Activated naive CD8-positive, alpha-beta T cell (primary cell): ENCODE measurements around the gene LTB4R2.

Experiments used
- H3K27ac Mint-ChIP-seq: one replicate; pipeline ENCODE4 v1.8.0; 2021; ENCODE audit warnings: mixed read lengths
- H3K27me3 Mint-ChIP-seq: one replicate; pipeline ENCODE4 v1.8.0; 2021; ENCODE audit warnings: mixed read lengths
- H3K36me3 Mint-ChIP-seq: one replicate; pipeline ENCODE4 v1.8.0; 2021; ENCODE audit warnings: mixed read lengths
- H3K4me1 Mint-ChIP-seq: one replicate; pipeline ENCODE4 v1.8.0; 2021; ENCODE audit warnings: low read depth, mixed read lengths
- H3K4me3 Mint-ChIP-seq: one replicate; pipeline ENCODE4 v1.8.0; 2021; ENCODE audit warnings: mild to moderate bottlenecking, mixed read lengths
- H3K9me3 Mint-ChIP-seq: one replicate; pipeline ENCODE4 v1.8.0; 2021; ENCODE audit warnings: low read depth, mixed read lengths

LTB4R2 gene

DNA sequence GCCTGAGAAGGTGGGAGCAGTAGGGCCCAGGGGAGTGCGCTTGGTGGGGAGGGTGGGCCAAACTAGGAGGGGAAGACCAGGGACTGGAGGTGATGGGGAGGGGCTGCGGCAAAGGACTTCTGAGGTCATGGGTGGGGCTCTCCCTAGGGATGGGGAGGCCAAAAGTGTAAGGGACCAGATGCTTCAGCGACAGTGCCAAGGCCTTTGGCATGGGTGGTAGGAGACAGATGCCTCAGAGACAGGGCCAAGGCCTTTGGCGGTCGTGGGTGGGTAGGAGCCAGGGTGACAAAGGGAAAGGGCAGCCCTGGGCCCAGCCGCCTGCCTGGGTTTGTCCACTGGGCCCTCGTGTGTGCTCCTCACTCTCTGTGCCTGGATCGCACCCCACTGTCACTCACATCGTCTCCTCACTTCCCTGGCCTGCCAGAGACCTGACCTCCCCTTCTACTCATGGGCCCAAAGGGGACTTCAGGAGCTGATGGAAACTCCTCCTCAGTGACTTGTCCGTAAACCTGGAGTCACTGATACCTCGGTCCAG lies 25.4 kb upstream of the LTB4R2 start:
- Mint-ChIP-seq H3K27ac (no peak overlapping the region), H3K4me3 (no peak overlapping the region), H3K9me3 (no peaks in the 10 kb centered on the region), H3K4me1 (peaks cover 15% of the 10 kb centered on the region), H3K36me3 (peaks cover 6% of the 10 kb centered on the region), H3K27me3 (no peaks in the 10 kb centered on the region)

DNA sequence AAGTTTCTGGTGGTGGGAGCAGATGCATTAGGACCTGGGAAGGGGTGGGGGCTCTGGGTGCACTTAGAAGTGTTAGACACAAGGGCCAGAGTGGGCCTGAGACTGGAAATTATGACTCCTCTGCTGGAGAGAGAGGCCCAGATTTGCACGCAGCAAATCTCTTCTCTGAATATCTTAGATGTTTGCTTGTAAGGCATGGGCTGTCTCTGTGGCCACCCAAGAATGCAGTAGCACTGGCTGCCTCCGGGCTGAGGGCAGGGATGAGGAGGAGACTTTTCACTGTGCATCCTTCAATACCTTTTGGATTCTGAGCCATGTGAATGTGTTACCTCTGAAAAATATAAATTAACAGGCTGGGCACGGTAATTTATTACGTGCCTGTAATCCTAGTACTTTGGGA lies 24.6 kb upstream of the LTB4R2 start:
- Mint-ChIP-seq H3K36me3 (peaks cover 7% of the 10 kb centered on the region), H3K27ac (no peak overlapping the region), H3K4me1 (peaks cover 15% of the 10 kb centered on the region), H3K4me3 (no peak overlapping the region), H3K9me3 (no peaks in the 10 kb centered on the region), H3K27me3 (no peaks in the 10 kb centered on the region)

DNA sequence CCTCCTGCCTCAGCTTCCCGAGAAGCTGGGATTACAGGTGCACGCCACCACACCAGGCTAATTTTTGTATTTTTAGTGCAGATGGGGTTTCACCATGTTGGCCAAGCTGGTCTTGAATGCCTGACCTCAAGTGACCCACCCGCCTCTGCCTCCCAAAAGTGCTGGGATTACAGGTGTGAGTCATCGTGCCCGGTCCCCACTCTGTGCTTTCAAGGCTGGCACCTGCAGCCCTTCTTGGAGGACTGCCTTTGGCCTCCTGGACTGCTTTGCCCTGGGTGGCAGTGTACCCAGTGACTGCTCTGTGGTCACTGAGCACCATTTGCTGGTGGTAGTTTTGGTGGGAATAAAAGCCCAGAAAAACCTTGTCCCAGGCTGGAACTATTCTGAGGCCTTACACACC lies 22.9 kb upstream of the LTB4R2 start:
- peaks cover 17% of the 10 kb centered on the region for H3K4me1 Mint-ChIP-seq

DNA sequence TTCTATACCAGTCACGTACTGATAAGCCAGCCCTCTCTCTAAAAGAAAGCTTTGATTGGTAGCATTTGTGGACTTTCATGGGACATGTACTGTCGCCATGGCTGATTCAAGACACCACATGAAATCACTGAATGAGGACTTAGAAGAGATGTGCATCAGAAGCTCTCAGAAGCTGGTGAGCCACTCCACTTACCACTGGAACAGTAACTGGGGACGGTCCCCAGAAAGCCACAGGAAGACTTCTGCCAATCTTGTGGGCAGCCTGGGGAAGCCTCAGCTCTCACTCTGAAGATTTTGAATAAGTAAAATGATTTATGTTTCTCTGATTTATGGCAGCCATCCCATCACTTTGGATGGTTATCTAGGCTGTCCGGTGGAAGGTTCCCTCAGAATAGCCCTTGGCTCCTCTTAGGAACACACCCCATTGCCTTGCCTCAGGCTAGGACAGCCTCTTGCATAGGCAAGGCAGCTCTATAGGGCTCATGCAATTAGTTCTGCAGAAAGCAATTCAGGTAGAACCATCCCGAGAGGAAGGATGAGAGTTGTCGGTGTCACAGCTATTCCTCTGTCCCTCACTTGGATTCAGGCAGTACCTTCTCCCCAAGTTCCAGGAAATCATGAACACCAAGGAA lies 20.2 kb upstream of the LTB4R2 start:
- H3K27me3 Mint-ChIP-seq: no peaks in the 10 kb centered on the region
- H3K27ac Mint-ChIP-seq: no peak overlapping the region
- no peaks in the 10 kb centered on the region for H3K9me3 Mint-ChIP-seq
- peaks cover 21% of the 10 kb centered on the region for H3K36me3 Mint-ChIP-seq
- peak overlapping the region; percentile 31 for H3K4me3 Mint-ChIP-seq
- H3K4me1 Mint-ChIP-seq: peaks cover 17% of the 10 kb centered on the region

More for the DNA sequence above, 22.9 kb upstream of the LTB4R2 start:
- Mint-ChIP-seq H3K4me3 (no peak overlapping the region), H3K27ac (no peak overlapping the region), H3K36me3 (peaks cover 15% of the 10 kb centered on the region), H3K27me3 (no peaks in the 10 kb centered on the region), H3K9me3 (no peaks in the 10 kb centered on the region)

DNA sequence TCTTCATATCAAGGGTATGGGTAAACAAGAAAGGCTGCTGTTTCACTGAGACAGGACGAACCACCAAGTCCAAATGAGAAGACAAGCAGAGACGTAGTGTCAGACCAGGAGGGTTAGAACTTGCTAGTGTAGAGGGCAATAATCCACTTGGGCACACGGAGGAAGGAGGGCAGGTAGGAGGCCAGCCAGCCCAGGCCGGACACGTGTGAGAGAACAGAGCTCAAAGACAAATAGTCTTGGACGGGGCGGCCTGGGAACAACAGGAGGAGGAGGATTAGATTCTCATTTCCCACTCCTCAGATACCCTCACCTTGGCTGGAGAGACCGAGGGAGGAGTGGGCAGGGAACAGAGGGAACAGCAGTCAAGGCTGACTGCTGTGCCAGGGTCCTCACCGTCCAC lies 19.2 kb upstream of the LTB4R2 start:
- H3K36me3 Mint-ChIP-seq: peaks cover 21% of the 10 kb centered on the region
- H3K4me1 Mint-ChIP-seq: peaks cover 17% of the 10 kb centered on the region
- no peaks in the 10 kb centered on the region for H3K9me3 Mint-ChIP-seq
- no peaks in the 10 kb centered on the region for H3K27me3 Mint-ChIP-seq
- no peak overlapping the region for H3K27ac Mint-ChIP-seq
- no peak overlapping the region for H3K4me3 Mint-ChIP-seq

DNA sequence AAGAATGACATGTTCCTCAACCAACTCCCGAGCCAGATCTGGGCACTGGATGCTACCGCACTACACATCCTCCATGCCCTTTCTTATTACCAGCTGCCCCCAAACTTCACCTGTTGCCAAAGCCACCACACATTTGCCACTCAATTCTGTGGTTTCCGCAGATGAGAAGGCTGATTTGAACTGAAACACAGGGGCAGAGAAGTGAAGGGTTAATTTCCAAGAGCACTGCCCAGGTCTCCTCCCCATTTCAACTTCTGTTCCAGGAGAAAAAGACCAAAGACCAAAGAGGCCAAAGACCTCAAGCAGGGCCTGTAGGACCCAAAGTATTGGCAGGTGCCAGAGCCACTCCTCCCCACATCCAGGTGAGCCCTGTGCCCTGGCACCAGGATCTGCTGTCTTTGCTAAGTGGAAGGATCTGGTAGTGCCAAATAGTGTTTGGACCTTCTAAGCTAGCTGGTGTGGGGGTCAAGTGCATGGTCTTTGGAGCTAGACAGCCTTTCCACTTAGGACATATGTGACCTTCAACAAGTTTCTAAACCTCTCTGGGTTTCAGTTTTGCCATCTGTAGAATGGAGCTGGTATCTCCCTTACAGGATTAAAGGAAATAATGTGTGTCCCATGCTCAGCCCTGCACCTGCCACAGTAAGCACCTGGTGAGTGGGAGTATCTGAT lies 18.4 kb upstream of the LTB4R2 start:
- Mint-ChIP-seq H3K36me3 (peaks cover 22% of the 10 kb centered on the region), H3K27ac (no peak overlapping the region), H3K27me3 (no peaks in the 10 kb centered on the region), H3K9me3 (no peaks in the 10 kb centered on the region), H3K4me1 (peaks cover 24% of the 10 kb centered on the region), H3K4me3 (no peak overlapping the region)

DNA sequence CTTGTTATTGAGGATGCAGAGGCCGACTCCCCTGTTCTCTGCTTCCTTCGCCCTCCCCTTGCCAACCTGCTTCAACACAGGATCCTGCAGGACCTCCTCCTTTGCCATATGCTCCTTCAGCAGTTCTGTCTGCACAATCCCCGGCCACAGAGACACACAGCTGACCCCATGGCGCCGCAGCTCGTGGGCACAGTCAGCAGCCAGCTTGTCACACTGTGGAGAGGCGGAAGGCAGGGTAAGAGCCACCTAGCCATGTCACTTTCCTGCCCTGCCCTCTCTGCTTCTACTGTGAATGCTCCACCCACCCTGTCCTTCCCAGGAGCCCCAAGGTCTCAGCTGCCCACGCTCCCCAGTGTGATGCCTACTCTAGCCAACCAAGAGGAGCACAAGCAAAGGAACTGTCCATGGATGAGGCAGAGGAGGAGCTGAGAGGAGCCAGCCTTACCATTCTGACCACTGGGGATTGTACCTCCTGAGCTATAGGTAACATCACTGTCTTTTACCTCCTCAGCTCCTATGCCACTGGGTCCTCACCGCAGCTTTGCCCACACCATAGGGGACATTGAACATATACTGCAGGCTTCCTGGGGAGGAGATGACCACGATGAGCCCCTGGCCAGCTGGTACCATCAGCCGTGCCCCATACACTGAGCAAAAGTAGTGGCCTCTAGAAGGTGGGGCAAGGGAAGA lies 17.7 kb upstream of the LTB4R2 start:
- Mint-ChIP-seq H3K9me3 (no peaks in the 10 kb centered on the region), H3K36me3 (peaks cover 24% of the 10 kb centered on the region), H3K27ac (no peak overlapping the region), H3K4me1 (peaks cover 31% of the 10 kb centered on the region), H3K4me3 (no peak overlapping the region), H3K27me3 (no peaks in the 10 kb centered on the region)

DNA sequence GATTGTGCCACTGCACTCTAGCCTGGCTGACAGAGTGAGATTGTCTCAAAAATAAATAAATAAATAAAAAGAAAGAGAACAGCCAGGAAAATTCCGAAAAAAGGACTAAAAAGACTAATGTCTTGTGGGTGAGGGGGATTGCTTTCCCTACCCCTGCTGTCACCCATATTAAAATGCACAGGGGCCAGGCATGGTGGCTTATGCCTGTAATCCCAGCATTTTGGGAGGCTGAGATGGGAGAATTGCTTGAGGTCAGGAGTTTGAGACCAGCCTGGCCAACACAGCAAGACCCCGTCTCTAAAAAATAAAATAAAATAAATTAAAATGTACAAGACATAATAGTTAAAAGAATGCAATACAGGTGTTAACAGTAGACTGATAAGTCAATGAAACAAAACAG lies 16.4 kb upstream of the LTB4R2 start:
- Mint-ChIP-seq H3K4me1 (peaks cover 36% of the 10 kb centered on the region), H3K4me3 (no peak overlapping the region), H3K36me3 (peaks cover 18% of the 10 kb centered on the region), H3K9me3 (no peaks in the 10 kb centered on the region), H3K27me3 (no peaks in the 10 kb centered on the region), H3K27ac (no peak overlapping the region)

DNA sequence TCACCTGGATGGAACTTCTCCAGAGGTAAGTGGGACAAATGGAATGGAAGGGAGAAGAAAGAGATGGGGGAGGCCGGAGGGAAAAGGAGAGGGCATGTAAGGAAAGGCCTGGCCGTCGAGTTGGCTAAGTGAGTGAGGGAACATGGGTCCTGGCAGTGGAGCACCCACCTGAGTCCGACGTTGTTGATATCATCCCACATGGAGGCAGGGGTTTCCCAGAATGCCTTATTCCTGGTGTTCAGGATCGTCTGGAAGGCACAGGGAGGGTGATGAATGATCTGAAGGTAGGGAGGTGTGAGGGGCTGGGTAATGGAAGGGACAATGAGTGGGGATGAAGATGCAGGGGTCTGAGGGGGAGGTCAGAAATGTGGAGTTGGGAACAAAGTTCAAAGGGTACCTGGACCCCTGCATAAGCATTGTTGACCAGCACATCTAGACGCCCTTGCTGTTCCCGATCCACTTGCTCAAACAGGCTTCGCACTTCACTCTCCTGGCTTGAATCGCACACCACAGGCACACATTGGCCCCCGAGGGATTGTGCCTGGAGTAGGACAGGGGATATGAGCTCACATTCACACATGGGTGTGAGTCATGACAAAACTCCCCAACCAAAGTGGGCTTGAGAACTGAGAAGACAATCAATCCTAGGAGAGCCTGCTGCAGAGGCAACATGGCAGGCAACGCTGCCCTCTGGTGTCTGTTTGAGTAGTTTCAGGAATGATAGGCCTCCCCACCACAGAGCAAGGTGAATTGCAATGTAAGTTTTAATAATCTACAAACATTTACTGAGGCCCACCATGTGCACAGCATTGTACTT lies 13.4 kb upstream of the LTB4R2 start:
- Mint-ChIP-seq H3K36me3 (peaks cover 12% of the 10 kb centered on the region), H3K4me3 (peak overlapping the region; percentile 69), H3K27me3 (no peaks in the 10 kb centered on the region), H3K9me3 (no peaks in the 10 kb centered on the region), H3K4me1 (peaks cover 41% of the 10 kb centered on the region), H3K27ac (peak overlapping the region; percentile 93)

DNA sequence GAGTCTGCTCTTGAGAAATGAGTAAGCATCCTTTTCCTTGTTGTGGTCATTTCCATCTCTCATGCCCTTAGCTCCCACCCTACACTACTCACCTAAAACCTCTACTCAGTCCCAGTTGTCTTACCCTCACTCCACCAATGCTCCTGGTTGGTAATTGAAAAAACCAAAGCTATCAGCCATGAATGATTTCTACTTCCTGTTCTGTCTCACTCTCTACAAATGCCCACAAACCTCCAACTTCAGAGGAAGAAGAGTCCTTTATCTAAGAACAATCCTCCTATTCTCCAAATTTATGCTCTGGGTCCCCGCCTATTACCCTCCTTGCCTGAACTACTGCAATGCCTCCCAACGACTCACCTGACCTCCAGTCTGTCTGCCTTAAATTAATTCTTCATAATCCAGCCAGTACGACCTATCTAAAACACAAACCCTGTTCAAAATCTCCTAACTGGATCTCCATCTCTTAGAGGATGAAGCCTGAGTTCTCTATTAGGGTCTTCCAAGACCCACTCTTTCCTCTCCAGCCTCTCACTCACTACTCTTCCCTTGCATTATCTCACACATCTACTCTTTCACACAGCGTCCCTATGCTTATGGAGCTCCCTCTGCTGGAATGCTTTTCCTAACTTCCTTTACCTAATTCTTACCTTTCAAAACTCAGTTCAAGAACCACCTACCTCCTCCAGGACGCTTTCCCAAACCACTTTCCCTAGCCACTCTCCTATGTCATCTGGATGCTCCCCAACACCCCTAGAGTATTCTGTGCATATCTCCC lies 12.6 kb upstream of the LTB4R2 start:
- Mint-ChIP-seq H3K27ac (peak overlapping the region; percentile 23), H3K4me3 (peak overlapping the region; percentile 11), H3K27me3 (no peaks in the 10 kb centered on the region), H3K36me3 (peaks cover 12% of the 10 kb centered on the region), H3K9me3 (no peaks in the 10 kb centered on the region), H3K4me1 (peaks cover 42% of the 10 kb centered on the region)

DNA sequence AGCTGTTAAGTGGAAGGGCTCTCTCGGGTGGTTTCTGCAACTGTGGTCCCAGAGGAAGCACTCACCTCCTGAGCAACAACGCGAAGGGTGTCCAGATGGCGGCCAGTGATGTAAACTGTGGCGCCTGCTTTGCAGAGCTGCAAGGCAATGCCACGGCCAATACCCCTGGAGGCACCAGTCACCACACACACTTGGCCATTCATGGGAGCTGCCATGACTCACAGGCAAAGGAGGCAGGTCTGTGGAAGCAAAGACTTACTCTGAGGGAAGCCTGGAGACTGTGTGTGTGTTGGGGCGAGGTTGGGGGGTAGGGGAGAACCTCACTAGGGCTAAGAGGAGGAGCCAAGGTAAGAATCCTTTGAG lies 11.1 kb upstream of the LTB4R2 start:
- Mint-ChIP-seq H3K27ac (peak overlapping the region; percentile 94), H3K4me3 (peak overlapping the region; percentile 96), H3K27me3 (no peaks in the 10 kb centered on the region), H3K9me3 (no peaks in the 10 kb centered on the region), H3K4me1 (peaks cover 42% of the 10 kb centered on the region), H3K36me3 (peaks cover 9% of the 10 kb centered on the region)

DNA sequence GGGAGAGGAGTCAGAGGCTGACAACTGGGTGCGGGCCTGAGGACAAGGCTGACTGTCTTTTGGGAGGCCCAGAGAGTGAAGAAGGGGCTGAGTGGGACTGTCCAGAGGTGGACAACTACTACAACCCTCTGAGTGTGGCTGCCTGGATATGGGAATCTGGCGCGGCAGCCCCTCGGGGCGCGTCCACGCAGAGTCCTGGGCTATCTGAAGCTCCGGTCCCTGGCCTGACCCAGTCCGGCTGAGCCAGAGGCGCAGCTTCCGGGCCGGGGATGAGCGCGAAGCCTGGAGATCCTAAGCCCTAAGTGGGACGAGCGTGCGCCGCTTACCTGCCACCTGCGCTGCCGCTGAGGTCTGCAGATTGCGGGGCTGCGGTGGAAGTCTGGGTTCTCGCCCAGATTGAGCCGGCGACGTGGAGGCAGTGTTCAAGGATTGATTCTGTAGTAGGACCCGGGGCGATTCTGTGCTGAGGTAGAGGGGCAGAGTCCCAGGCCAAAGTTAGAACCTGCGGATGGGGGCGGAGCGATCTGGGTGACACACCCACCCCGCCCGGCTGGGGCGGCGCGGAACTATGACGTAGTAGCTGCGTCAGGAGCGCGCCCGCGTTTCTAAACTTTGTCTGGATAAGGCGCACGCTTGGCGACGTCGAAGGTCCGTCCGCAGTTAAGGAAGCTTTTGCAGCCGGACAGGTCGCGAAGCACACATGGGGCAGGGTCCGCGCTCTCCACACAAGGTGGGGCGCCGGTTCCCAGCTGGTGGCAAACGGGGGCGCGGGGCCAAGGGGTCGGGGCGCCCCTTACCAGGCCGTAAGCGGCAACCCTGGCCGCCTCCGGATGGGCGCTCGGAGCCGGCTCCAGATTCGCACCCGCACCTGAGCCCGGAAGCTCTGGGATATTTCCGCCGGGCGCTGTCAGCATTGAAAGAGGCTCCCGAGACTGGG lies 10.4 kb upstream of the LTB4R2 start, which contains the start of the genes DHRS1 and NOP9:
Gene DHRS1 (minus strand): TSS at position 526 of the 937 bp plus-strand sequence. CDS start 674 bp downstream, outside the sequence.
Gene NOP9 (plus strand): TSS at position 596 of the 937 bp plus-strand sequence. CDS start 105 bp downstream, at position 701.
- H3K4me1 Mint-ChIP-seq: peaks cover 42% of the 10 kb centered on the region
- H3K9me3 Mint-ChIP-seq: no peaks in the 10 kb centered on the region
- no peaks in the 10 kb centered on the region for H3K27me3 Mint-ChIP-seq
- H3K27ac Mint-ChIP-seq: peak within 1 kb of the TSS; percentile 94
- peak within 1 kb of the TSS; percentile 96 for H3K4me3 Mint-ChIP-seq
- H3K36me3 Mint-ChIP-seq: peaks cover 7% of the 10 kb centered on the region

DNA sequence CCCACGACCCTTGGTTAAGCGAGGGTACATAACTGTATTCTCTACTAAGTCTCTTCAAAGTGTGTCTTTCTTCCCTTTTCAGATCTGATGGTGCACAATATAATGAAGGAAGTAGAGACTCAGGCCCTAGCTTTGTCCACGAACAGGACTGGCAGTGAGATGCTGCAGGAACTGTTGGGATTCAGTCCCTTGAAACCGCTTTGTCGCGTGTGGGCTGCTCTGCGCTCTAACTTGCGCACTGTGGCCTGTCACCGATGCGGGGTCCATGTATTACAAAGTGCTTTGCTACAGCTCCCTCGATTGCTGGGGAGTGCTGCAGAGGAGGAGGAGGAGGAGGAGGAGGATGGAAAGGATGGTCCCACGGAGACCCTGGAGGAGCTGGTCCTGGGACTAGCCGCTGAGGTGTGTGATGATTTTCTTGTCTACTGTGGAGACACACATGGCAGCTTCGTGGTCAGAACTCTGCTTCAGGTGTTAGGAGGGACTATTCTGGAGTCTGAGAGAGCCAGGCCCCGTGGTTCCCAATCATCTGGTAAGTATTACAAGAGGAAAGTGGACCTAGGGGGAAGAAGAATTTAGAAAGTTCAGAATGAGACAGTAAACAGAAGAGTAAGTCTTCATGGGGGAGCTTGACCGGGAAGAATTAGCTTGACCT lies 9.5 kb upstream of the LTB4R2 start:
- H3K4me1 Mint-ChIP-seq: peaks cover 42% of the 10 kb centered on the region
- H3K9me3 Mint-ChIP-seq: no peaks in the 10 kb centered on the region
- no peaks in the 10 kb centered on the region for H3K27me3 Mint-ChIP-seq
- H3K4me3 Mint-ChIP-seq: peak overlapping the region; percentile 96
- peaks cover 13% of the 10 kb centered on the region for H3K36me3 Mint-ChIP-seq
- H3K27ac Mint-ChIP-seq: peak overlapping the region; percentile 50
